NCI-H1092 (cell line): ENCODE data around the gene ZNF501.

ENCODE experiments used
- DNase-seq: peaks from one replicate; lab custom pipeline; 2025; lab: John Stamatoyannopoulos, UW

ZNF501 gene

GRCh38 chr3:44729384-44729910 lies at the start of gene ZNF501:
TSS of gene ZNF501 (plus strand) at chr3:44729635. CDS start at chr3:44734422, 4,787 bp downstream.
- peak; percentile 86 for DNase-seq

- DNase-seq: no peak
Measured at GRCh38 chr3:44680921-44681455, 48.4 kb upstream of the ZNF501 start.

GRCh38 chr3:44682182-44682896 lies 47.1 kb upstream of the ZNF501 start:
- DNase-seq: no peak

GRCh38 chr3:44685128-44685800 lies 44.2 kb upstream of the ZNF501 start:
- peak; percentile 80 for DNase-seq

- DNase-seq: no peak
Measured at GRCh38 chr3:44687898-44688297, 41.5 kb upstream of the ZNF501 start.

GRCh38 chr3:44712455-44713075 lies 16.9 kb upstream of the ZNF501 start, which contains the start of gene ZNF502:
TSS of gene ZNF502 (plus strand) at chr3:44712660. CDS start at chr3:44720262, 7,602 bp downstream.
- DNase-seq: peak; percentile 73

- no peak for DNase-seq
Measured at GRCh38 chr3:44721231-44722102, 8.0 kb upstream of the ZNF501 start.

GRCh38 chr3:44722103-44722401 lies 7.4 kb upstream of the ZNF501 start:
- no peak for DNase-seq

GRCh38 chr3:44734646-44735168 lies 5.3 kb downstream of the ZNF501 start:
- DNase-seq: no peak

- no peak for DNase-seq
Measured at GRCh38 chr3:44761101-44761423, 31.6 kb downstream of the ZNF501 start.

GRCh38 chr3:44761424-44762169 lies 32.2 kb downstream of the ZNF501 start, which contains the start of the genes KIAA1143 and KIF15:
TSS of gene KIAA1143 (minus strand) at chr3:44761619. CDS start at chr3:44761602, 17 bp downstream.
TSS of gene KIF15 (plus strand) at chr3:44761794. CDS start at chr3:44761866, 72 bp downstream.
- peak; percentile 93 for DNase-seq

- no peak for DNase-seq
Measured at GRCh38 chr3:44762170-44762677, 32.8 kb downstream of the ZNF501 start.

GRCh38 chr3:44762690-44763089 lies 33.3 kb downstream of the ZNF501 start:
- no peak for DNase-seq

- DNase-seq: no peak
Measured at GRCh38 chr3:44764248-44764647, 34.8 kb downstream of the ZNF501 start.

- no peak for DNase-seq
Measured at GRCh38 chr3:44771424-44772098, 42.1 kb downstream of the ZNF501 start.

- no peak for DNase-seq
Measured at GRCh38 chr3:44772099-44772442, 42.6 kb downstream of the ZNF501 start.

- DNase-seq: no peak
Measured at GRCh38 chr3:44782891-44783290, 53.5 kb downstream of the ZNF501 start.
